CD14-positive monocyte (primary cell): ENCODE measurements around the gene KIAA1143. TPM values are rescaled to one million over a fixed set of nuclear protein-coding genes. Genes with fewer than 3 reads are reported as not detected.

Source experiments
- DNase-seq, 3 donors: peaks; one replicate each; pipeline ENCODE4 v3.0.0-alpha.2; 2011 to 2022
- H2AFZ ChIP-seq: 2 replicates; pipeline ENCODE4 v1.6.0; 2012; ENCODE audit warnings: mild to moderate bottlenecking, low read depth, low read length, inconsistent platforms; ENCODE audit not compliant: insufficient read depth, poor library complexity, severe bottlenecking
- H3K27ac ChIP-seq, 2 donors: 1 replicate in 1 of 2; 2 replicates in 1 of 2; pipeline ENCODE4 v1.5.1; 2012 to 2013; ENCODE audit warnings: low read length in 2 of 2, control low read depth in 1 of 2, inconsistent platforms in 1 of 2, low read depth in 1 of 2, mild to moderate bottlenecking in 1 of 2
- H3K27me3 ChIP-seq, 2 donors: one replicate each; pipeline versions ENCODE4 v1.6.0 to v1.6.1; 2011 to 2013; ENCODE audit warnings: low read length in 2 of 2; ENCODE audit not compliant: control insufficient read depth in 2 of 2, insufficient read depth in 2 of 2
- H3K36me3 ChIP-seq, 2 donors: replicated peaks in 1 of 2; 1 replicate in 1 of 2; 2 replicates in 1 of 2; pipeline versions ENCODE4 v1.5.1 to v1.6.1; 2012 to 2013; ENCODE audit warnings: low read length in 2 of 2, control low read depth in 1 of 2, inconsistent platforms in 1 of 2, mild to moderate bottlenecking in 1 of 2; ENCODE audit not compliant: insufficient read depth in 2 of 2, control insufficient read depth in 1 of 2
- H3K4me1 ChIP-seq, 2 donors: 1 replicate in 1 of 2; 2 replicates in 1 of 2; pipeline versions ENCODE4 v1.5.1 to v1.6.1; 2012 to 2013; ENCODE audit warnings: low read length in 2 of 2, control low read depth in 1 of 2, inconsistent platforms in 1 of 2, mild to moderate bottlenecking in 1 of 2, moderate library complexity in 1 of 2; ENCODE audit not compliant: insufficient read depth in 2 of 2, control insufficient read depth in 1 of 2
- H3K4me2 ChIP-seq: replicated peaks from 2 replicates; pipeline ENCODE3; 2012; ENCODE audit warnings: low read length, moderate library complexity, mild to moderate bottlenecking; ENCODE audit not compliant: poor library complexity, severe bottlenecking; ENCODE audit errors: extremely low read depth
- H3K4me3 ChIP-seq, 3 experiments: fragments of 200-600 bp in 1 of 3; sonication (generic) in 1 of 3; replicated peaks in 1 of 3; 1 replicate in 2 of 3; 2 replicates in 1 of 3; pipeline ENCODE4 v1.5.1; 2011 to 2013; ENCODE audit warnings: low read length in 3 of 3, mild to moderate bottlenecking in 3 of 3, control low read depth in 2 of 3, low read depth in 2 of 3, inconsistent platforms in 1 of 3, moderate library complexity in 1 of 3
- H3K79me2 ChIP-seq: 2 replicates; pipeline ENCODE4 v1.6.0; 2012; ENCODE audit warnings: mild to moderate bottlenecking, control low read depth, inconsistent platforms, low read length, moderate library complexity; ENCODE audit not compliant: insufficient read depth
- H3K9ac ChIP-seq: 2 replicates; pipeline ENCODE4 v1.6.0; 2017; ENCODE audit warnings: low read length, mild to moderate bottlenecking; ENCODE audit not compliant: insufficient read depth, poor library complexity, severe bottlenecking
- H3K9me3 ChIP-seq, 2 donors: replicated peaks in 1 of 2; 1 replicate in 1 of 2; 2 replicates in 1 of 2; pipeline versions ENCODE4 v1.5.1 to v1.6.1; 2012 to 2013; ENCODE audit warnings: low read length in 2 of 2, control low read depth in 1 of 2; ENCODE audit not compliant: control insufficient read depth in 1 of 2, insufficient read depth in 1 of 2
- H4K20me1 ChIP-seq: 2 replicates; pipeline ENCODE4 v1.6.0; 2012; ENCODE audit warnings: mild to moderate bottlenecking, low read length, control low read depth, moderate library complexity; ENCODE audit not compliant: insufficient read depth
- H3K27ac Mint-ChIP-seq, 7 donors: one replicate each; pipeline ENCODE4 v1.8.0; 2020; ENCODE audit warnings: mild to moderate bottlenecking in 7 of 7, mixed read lengths in 7 of 7, moderate library complexity in 6 of 7, inconsistent platforms in 2 of 7
- H3K27me3 Mint-ChIP-seq, 3 donors: one replicate each; pipeline ENCODE4 v1.8.0; 2021 to 2022; ENCODE audit warnings: low read depth in 3 of 3, mild to moderate bottlenecking in 3 of 3, mixed read lengths in 3 of 3, moderate library complexity in 3 of 3, inconsistent platforms in 1 of 3
- H3K36me3 Mint-ChIP-seq, 2 donors: one replicate each; pipeline ENCODE4 v1.8.0; 2020; ENCODE audit warnings: mixed read lengths in 2 of 2, inconsistent platforms in 1 of 2, mild to moderate bottlenecking in 1 of 2
- H3K4me1 Mint-ChIP-seq: one replicate; pipeline ENCODE4 v1.8.0; 2020; ENCODE audit warnings: mild to moderate bottlenecking, mixed read lengths
- H3K4me3 Mint-ChIP-seq, 2 donors: one replicate each; pipeline ENCODE4 v1.8.0; 2020; ENCODE audit warnings: mild to moderate bottlenecking in 2 of 2, mixed read lengths in 2 of 2, moderate library complexity in 1 of 2
- H3K9me3 Mint-ChIP-seq, 7 donors: one replicate each; pipeline ENCODE4 v1.8.0; 2020 to 2022; ENCODE audit warnings: mixed read lengths in 7 of 7, mild to moderate bottlenecking in 6 of 7, moderate library complexity in 6 of 7, inconsistent platforms in 2 of 7
- WGBS: methylation state at CpG from one replicate; pipeline ENCODE4 v1.1.5; 2013; ENCODE audit warnings: missing lambda C conversion rate; ENCODE audit not compliant: insufficient coverage; 5-methylcytosine and 5-hydroxymethylcytosine counted together
- intact Hi-C, 2 donors: fragments of 100-400 bp; cut with micrococcal nuclease; formaldehyde crosslinking; loops; one replicate each; pipeline versions ENCODE4 v1.15.0 to v1.15.1; 2023
- polyA plus RNA-seq, 3 donors: library from polyadenylated mRNA; depleted of rRNA in 1 of 3; unstranded in 2 of 3; stranded (reverse) in 1 of 3; fragments of 300-500 nt in 2 of 3; fragments of >200 nt in 1 of 3; fragmentation: Illumina TruSeq in 2 of 3; gene quantifications; 1 replicate in 2 of 3; 2 replicates in 1 of 3; pipeline ENCODE4 v1.2.3, GENCODE V29; 2012 to 2021
- TF ChIP-seq, protein P1 (sequence below): fragments of 200-600 bp; IDR thresholded peaks from one replicate; pipeline ENCODE4 v1.8.0; 2022; ENCODE audit warnings: antibody characterized with exemption, mild to moderate bottlenecking

The KIAA1143 gene
- polyA plus RNA-seq, 3 donors = 2.4 to 26.4 (median 19.1) TPM

DNA sequence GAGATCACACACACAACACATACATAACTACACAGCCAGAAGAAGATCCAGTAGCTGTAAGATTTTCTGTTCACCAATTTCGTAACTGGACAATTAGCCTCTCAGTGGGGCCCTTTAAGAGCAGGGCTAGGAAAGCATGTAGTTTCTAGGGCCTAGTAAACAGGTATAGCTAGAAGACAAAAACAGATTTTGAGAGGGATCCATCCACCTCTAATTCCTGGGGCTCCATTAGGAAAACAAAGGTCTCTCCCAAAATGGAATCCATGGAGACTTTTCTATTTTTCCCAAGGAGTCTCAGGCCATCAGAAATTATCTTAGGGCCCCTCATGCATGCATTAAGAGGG, 10.7 kb upstream of the KIAA1143 start:
- H3K9me3 ChIP-seq = peaks cover 41 to 70% of the 10 kb centered on the region in 2 donors
- Mint-ChIP-seq H3K27ac (no peak overlapping the region), H3K36me3 (peaks cover 45 to 86% of the 10 kb centered on the region in 2 donors), H3K27me3 (no peaks in the 10 kb centered on the region), H3K9me3 (peaks cover 16 to 77% (median 54%) of the 10 kb centered on the region in 7 donors), H3K4me1 (no peaks in the 10 kb centered on the region), H3K4me3 (no peak overlapping the region)
- no peak overlapping the region for H2AFZ ChIP-seq
- H3K27me3 ChIP-seq = no peaks in the 10 kb centered on the region
- WGBS = no CpG with 5 or more reads among the region's 1 CpG
- TF ChIP-seq, protein P1, sequence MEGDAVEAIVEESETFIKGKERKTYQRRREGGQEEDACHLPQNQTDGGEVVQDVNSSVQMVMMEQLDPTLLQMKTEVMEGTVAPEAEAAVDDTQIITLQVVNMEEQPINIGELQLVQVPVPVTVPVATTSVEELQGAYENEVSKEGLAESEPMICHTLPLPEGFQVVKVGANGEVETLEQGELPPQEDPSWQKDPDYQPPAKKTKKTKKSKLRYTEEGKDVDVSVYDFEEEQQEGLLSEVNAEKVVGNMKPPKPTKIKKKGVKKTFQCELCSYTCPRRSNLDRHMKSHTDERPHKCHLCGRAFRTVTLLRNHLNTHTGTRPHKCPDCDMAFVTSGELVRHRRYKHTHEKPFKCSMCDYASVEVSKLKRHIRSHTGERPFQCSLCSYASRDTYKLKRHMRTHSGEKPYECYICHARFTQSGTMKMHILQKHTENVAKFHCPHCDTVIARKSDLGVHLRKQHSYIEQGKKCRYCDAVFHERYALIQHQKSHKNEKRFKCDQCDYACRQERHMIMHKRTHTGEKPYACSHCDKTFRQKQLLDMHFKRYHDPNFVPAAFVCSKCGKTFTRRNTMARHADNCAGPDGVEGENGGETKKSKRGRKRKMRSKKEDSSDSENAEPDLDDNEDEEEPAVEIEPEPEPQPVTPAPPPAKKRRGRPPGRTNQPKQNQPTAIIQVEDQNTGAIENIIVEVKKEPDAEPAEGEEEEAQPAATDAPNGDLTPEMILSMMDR = no peak
- H3K4me3 ChIP-seq = no peak overlapping the region
- H3K36me3 ChIP-seq = peaks cover 15 to 95% of the 10 kb centered on the region in 2 donors
- intact Hi-C loops = no loop called here
- DNase-seq = no peak
- no peak overlapping the region for H3K4me2 ChIP-seq
- H3K27ac ChIP-seq = no peak overlapping the region
- H3K79me2 ChIP-seq = peaks cover 74% of the 10 kb centered on the region
- no peak overlapping the region for H3K9ac ChIP-seq
- no peaks in the 10 kb centered on the region for H3K4me1 ChIP-seq
- H4K20me1 ChIP-seq = no peaks in the 10 kb centered on the region

DNA sequence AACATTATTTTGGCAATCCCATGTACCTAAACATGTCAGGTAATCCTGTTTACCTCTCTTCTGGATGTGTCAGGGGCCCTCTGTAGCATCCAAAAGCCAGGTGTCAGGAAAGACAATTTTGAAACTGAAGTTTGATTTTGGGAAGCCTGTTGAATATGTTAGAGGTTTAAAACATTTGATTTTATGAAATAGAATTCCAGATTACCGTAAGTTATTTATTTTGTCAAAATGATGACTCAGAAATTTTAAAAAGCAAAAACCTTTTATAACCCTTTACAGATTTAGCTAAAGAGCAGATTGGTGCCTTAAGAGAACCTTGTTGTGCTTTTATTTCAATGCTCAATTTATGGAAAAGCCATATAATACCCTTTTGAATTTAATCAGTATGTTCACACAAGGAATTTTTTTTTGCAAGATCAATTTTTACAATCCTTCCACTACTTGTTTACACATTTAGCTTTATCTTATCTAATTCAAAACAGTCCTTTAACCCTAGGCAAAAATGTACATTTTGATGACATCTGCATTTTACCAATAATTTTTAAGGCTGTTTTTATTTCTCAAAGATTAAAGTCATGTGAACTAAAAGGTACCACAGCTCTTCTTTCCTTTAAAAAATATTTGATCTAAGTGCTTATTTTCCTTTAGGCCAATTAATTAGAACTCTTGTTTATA, 10.1 kb upstream of the KIAA1143 start:
- no CpG with 5 or more reads among the region's 1 CpG for WGBS
- Histone ChIP-seq H3K79me2 (peaks cover 78% of the 10 kb centered on the region), H3K27ac (no peak overlapping the region), H3K36me3 (peaks cover 12 to 94% of the 10 kb centered on the region in 2 donors), H3K4me1 (no peaks in the 10 kb centered on the region), H3K9me3 (peaks cover 46 to 71% of the 10 kb centered on the region in 2 donors), H3K4me2 (no peak overlapping the region), H3K27me3 (no peaks in the 10 kb centered on the region), H4K20me1 (no peaks in the 10 kb centered on the region), H3K4me3 (no peak overlapping the region), H3K9ac (no peak overlapping the region), H2AFZ (no peak overlapping the region)
- Mint-ChIP-seq H3K36me3 (peaks cover 44 to 87% of the 10 kb centered on the region in 2 donors), H3K27me3 (no peaks in the 10 kb centered on the region), H3K27ac (no peak overlapping the region), H3K9me3 (peaks cover 20 to 81% (median 59%) of the 10 kb centered on the region in 7 donors), H3K4me1 (no peaks in the 10 kb centered on the region), H3K4me3 (no peak overlapping the region)
- TF ChIP-seq, protein P1 = no peak
- no peak for DNase-seq
- intact Hi-C loops = no loop called here
